ENCODE results near the gene DNAJB12. TPM values are rescaled to one million over a fixed set of nuclear protein-coding genes. Genes with fewer than 3 reads are reported as not detected.
"Not testable (repeated sequence)": the region's sequence is repeated elsewhere in the genome, so short reads cannot be mapped to it uniquely, and the experiment has no call there.

Gene DNAJB12
- total and polyA plus RNA-seq, 3 donors from 2014 or later, result 50.3 to 57.6 (median 52.4) TPM

DNA sequence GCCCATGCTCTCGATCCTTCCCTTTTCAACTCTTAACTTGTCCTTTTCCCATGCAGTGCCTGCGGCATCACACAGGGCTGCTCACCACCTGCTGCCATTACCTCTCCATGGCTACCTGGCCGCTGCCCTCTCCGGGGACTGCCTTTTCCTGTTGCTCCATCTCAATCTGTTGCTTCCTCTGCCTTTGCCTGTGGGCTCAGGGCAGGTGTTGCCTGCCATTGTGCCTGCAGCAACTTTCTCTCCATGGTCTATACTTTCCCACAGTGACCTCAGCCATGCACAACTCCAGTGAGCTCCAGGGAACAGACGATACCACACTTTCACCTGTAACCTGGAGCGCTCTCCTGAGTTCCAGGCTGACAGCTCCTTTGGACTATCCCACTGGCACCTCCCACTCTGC lies 3.2 kb downstream of the DNAJB12 start:
- H3K4me3 ChIP-seq, result no peak overlapping the region
- H3K27ac ChIP-seq, result no peak overlapping the region
- no peak for DNase-seq
- TF ChIP-seq, protein P1, sequence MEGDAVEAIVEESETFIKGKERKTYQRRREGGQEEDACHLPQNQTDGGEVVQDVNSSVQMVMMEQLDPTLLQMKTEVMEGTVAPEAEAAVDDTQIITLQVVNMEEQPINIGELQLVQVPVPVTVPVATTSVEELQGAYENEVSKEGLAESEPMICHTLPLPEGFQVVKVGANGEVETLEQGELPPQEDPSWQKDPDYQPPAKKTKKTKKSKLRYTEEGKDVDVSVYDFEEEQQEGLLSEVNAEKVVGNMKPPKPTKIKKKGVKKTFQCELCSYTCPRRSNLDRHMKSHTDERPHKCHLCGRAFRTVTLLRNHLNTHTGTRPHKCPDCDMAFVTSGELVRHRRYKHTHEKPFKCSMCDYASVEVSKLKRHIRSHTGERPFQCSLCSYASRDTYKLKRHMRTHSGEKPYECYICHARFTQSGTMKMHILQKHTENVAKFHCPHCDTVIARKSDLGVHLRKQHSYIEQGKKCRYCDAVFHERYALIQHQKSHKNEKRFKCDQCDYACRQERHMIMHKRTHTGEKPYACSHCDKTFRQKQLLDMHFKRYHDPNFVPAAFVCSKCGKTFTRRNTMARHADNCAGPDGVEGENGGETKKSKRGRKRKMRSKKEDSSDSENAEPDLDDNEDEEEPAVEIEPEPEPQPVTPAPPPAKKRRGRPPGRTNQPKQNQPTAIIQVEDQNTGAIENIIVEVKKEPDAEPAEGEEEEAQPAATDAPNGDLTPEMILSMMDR (IDR thresholded peaks at IDR 0.05), result no peak
- TF ChIP-seq POLR2A (IDR thresholded peaks at IDR 0.05), result no peak
- no peaks in the 10 kb centered on the region for H3K27me3 ChIP-seq
- WGBS, 2 donors, result 87 to 91% methylated on average over 6 of the region's 6 CpGs
- H3K36me3 ChIP-seq (ENCODE audit: low read depth, missing control alignments), result no peaks in the 10 kb centered on the region
- H3K4me1 ChIP-seq, result peaks cover 24% of the 10 kb centered on the region
- intact Hi-C loops (cut with DNase I; ENCODE audit: low total_unique reads), result loop anchor here (10.0 kb wide), 1 partner anchor 283 kb away; no protein-coding TSS in a partner anchor
- no peaks in the 10 kb centered on the region for H3K9me3 ChIP-seq

DNA sequence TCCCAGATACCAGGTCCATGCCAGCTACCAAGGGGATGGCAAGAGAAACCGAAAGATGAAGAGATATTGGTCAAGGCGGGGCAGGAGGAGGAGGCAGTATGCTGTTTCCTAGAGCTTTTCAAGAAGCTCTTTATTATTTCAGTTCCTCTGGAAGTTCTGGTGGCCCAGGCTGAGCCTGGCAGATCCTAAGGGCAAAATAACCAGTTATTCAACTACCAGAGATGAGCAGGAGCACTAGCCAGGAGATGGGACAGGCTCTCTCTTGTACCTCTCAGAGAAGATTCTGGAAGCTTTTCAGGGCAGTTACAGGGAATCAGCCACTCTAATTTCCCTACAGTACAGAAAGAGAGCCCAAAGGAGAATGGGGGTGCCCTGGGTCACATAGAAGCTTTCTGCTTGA lies 5.3 kb downstream of the DNAJB12 start:
- Histone ChIP-seq H3K4me1 (peaks cover 24% of the 10 kb centered on the region), H3K27ac (peak overlapping the region in 1 of 2 donors; percentile 4), H3K36me3 (ENCODE audit: low read depth, missing control alignments) (no peaks in the 10 kb centered on the region), H3K9me3 (no peaks in the 10 kb centered on the region), H3K4me3 (no peak overlapping the region), H3K27me3 (no peaks in the 10 kb centered on the region)
- no peak for DNase-seq
- no peak for TF ChIP-seq POLR2A (IDR thresholded peaks at IDR 0.05)
- TF ChIP-seq, protein P1 (IDR thresholded peaks at IDR 0.05), result no peak
- WGBS, 2 donors, result 90 to 95% methylated on average over 2 of the region's 2 CpGs
- intact Hi-C loops (cut with DNase I; ENCODE audit: low total_unique reads), result no loop called here

GRCh38 chr10:72348282-72348681 lies 6.4 kb downstream of the DNAJB12 start:
- intact Hi-C loops (cut with DNase I; ENCODE audit: low total_unique reads), result no loop called here
- DNase-seq, result no peak
- Histone ChIP-seq H3K27ac (no peak overlapping the region), H3K36me3 (ENCODE audit: low read depth, missing control alignments) (no peaks in the 10 kb centered on the region), H3K27me3 (no peaks in the 10 kb centered on the region), H3K9me3 (no peaks in the 10 kb centered on the region), H3K4me3 (no peak overlapping the region), H3K4me1 (peaks cover 17% of the 10 kb centered on the region)
- 93 to 94% methylated on average over 4 to 7 of the region's 7 CpGs for WGBS, 2 donors
- TF ChIP-seq, protein P1 (IDR thresholded peaks at IDR 0.05), result no peak
- TF ChIP-seq POLR2A (IDR thresholded peaks at IDR 0.05), result no peak

DNA sequence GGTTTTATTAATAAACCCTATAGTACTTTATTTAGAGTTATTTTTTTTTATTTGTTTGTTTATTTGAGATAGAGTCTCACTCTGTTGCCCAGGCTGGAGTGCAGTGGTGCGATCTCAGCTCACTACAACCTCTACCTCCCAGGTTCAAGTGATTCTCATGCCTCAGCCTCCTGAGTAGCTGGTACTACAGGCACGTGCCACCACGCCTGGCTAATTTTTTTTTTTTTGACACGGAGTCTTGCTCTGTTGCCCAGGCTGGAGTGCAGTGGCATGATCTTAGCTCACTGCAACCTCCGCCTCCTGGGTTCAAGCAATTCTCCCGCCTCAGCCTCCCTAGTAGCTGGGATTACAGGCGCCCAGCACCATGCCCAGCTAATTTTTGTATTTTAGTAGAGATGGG lies 8.6 kb downstream of the DNAJB12 start:
- H3K4me3 ChIP-seq; H3K27ac ChIP-seq; H3K9me3 ChIP-seq; intact Hi-C loops (cut with DNase I; ENCODE audit: low total_unique reads); DNase-seq; H3K36me3 ChIP-seq (ENCODE audit: low read depth, missing control alignments); H3K27me3 ChIP-seq; H3K4me1 ChIP-seq: not testable (repeated sequence)
- WGBS, 2 donors, result 83 to 96% methylated on average over 7 of the region's 7 CpGs

DNA sequence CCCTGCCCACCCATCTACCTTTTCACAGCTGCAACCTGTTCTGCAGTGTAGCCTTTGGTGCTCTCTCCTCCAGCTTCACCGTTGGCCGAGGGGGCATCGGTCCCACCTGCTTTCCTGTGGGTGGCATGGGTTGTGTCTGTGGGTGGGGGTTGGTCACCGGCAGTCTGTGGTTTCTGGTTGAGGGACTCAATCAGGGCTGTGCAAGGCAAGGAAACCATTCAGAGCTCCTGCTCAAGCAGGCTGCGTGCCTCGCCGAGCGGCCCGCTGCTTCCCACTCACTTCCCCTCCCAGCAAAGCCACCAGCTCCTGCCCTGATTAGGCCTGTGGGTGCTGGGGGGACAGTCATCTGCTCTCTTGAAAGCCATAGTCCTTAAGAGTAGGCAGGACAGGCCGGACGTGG lies 9.8 kb downstream of the DNAJB12 start:
- no peak for DNase-seq
- H3K36me3 ChIP-seq (ENCODE audit: low read depth, missing control alignments), result no peaks in the 10 kb centered on the region
- no peaks in the 10 kb centered on the region for H3K27me3 ChIP-seq
- WGBS, 2 donors, result 82 to 91% methylated on average over 5 to 11 of the region's 11 CpGs
- peaks cover 8% of the 10 kb centered on the region for H3K4me1 ChIP-seq
- no peak overlapping the region for H3K27ac ChIP-seq
- TF ChIP-seq, protein P1 (IDR thresholded peaks at IDR 0.05), result no peak
- TF ChIP-seq POLR2A (IDR thresholded peaks at IDR 0.05), result no peak
- no peaks in the 10 kb centered on the region for H3K9me3 ChIP-seq
- H3K4me3 ChIP-seq, result no peak overlapping the region
- intact Hi-C loops (cut with DNase I; ENCODE audit: low total_unique reads), result no loop called here

All from testis (tissue), 3 donors.